Peyer's patch (tissue), 4 donors: ENCODE measurements around the gene MAPK1. TPM values are rescaled to one million over a fixed set of nuclear protein-coding genes. Genes with fewer than 3 reads are reported as not detected.

ENCODE experiments used
- DNase-seq, 3 donors: peaks; one replicate each; pipeline ENCODE4 v3.0.0-alpha.2; 2017 to 2019
- H3K27ac ChIP-seq, 4 donors: fragments of 200-600 bp; sonication (generic); one replicate each; pipeline ENCODE4 v1.5.1; 2016 to 2019
- H3K27me3 ChIP-seq, 2 donors: fragments of 200-600 bp; sonication (generic); one replicate each; pipeline ENCODE4 v1.5.1; 2019
- H3K36me3 ChIP-seq, 3 donors: fragments of 200-600 bp; sonication (generic); one replicate each; pipeline ENCODE4 v1.5.1; 2016 to 2019
- H3K4me1 ChIP-seq, 4 donors: fragments of 200-600 bp; sonication (generic); one replicate each; pipeline ENCODE4 v1.5.1; 2016 to 2019
- H3K4me3 ChIP-seq, 4 donors: fragments of 200-600 bp; sonication (generic); 1 replicate in 3 of 4; 2 replicates in 1 of 4; pipeline ENCODE4 v1.5.1; 2016 to 2019; ENCODE audit warnings: mild to moderate bottlenecking in 1 of 4
- H3K9me3 ChIP-seq, 4 donors: fragments of 200-600 bp; sonication (generic); one replicate each; pipeline ENCODE4 v1.5.1; 2016 to 2019; ENCODE audit warnings: mild to moderate bottlenecking in 1 of 4
- POLR2A ChIP-seq, 2 donors: fragments of 450-650 bp; IDR thresholded peaks; one replicate each; pipeline ENCODE4 v1.5.1; 2017; ENCODE audit warnings: antibody characterized with exemption in 2 of 2, mild to moderate bottlenecking in 2 of 2, moderate library complexity in 2 of 2
- total RNA-seq, 4 donors: library from RNA; depleted of rRNA; stranded (reverse); fragments of >200 nt; gene quantifications; one replicate each; pipeline ENCODE4 v1.1.0, GENCODE V29; 2016
- TF ChIP-seq, protein P1 (sequence below), 6 experiments: fragments of 450-650 bp in 4 of 6; fragments of 200-600 bp in 2 of 6; sonication (generic) in 1 of 6; IDR thresholded peaks; one replicate each; pipeline ENCODE4 v1.5.1; 2017 to 2019; ENCODE audit warnings: antibody characterized with exemption in 6 of 6, mild to moderate bottlenecking in 3 of 6, moderate library complexity in 1 of 6

Gene MAPK1
- total RNA-seq, 4 donors from 2014 or later: 38.9 to 49.5 (median 43.2) TPM

DNA sequence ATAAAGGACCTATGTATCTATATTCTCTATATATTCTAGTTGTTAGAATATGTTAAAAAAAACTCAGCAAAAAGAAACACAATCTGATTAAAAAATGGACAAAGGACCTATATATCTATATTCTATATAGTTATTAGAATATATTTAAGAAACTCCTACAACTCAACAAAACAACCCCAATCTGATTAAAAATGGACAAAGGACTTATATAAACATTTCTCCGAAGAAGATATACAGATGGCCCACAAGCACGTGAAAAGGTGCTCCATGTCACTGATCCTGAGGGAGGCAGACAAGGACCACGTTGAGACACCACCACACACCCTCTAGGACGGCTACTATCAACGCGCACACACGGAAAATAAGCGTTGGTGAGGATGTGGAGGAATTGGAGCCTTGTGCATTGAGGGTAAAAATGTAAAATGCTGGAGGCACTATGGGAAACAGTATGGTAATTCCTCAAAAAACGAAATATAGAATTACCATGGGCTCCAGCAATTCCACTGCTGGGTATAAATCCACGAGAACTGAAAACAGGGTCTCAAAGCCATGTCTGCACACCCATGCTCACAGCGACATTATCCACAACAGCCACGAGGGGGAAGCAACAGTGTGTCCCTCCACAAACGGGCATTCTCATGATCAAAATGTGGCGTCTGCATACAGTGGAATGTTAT, 154.6 kb downstream of the MAPK1 start:
- H3K36me3 ChIP-seq: no peaks in the 10 kb centered on the region
- H3K9me3 ChIP-seq: no peaks in the 10 kb centered on the region
- H3K27ac ChIP-seq: no peak overlapping the region
- no peaks in the 10 kb centered on the region for H3K27me3 ChIP-seq
- peak; percentile 56 to 81 (median 69) for DNase-seq
- TF ChIP-seq, protein P1, sequence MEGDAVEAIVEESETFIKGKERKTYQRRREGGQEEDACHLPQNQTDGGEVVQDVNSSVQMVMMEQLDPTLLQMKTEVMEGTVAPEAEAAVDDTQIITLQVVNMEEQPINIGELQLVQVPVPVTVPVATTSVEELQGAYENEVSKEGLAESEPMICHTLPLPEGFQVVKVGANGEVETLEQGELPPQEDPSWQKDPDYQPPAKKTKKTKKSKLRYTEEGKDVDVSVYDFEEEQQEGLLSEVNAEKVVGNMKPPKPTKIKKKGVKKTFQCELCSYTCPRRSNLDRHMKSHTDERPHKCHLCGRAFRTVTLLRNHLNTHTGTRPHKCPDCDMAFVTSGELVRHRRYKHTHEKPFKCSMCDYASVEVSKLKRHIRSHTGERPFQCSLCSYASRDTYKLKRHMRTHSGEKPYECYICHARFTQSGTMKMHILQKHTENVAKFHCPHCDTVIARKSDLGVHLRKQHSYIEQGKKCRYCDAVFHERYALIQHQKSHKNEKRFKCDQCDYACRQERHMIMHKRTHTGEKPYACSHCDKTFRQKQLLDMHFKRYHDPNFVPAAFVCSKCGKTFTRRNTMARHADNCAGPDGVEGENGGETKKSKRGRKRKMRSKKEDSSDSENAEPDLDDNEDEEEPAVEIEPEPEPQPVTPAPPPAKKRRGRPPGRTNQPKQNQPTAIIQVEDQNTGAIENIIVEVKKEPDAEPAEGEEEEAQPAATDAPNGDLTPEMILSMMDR (IDR thresholded peaks at IDR 0.05): peak; percentile 59 to 81 (median 74)
- no peak for TF ChIP-seq POLR2A (IDR thresholded peaks at IDR 0.05)
- H3K4me3 ChIP-seq: no peak overlapping the region
- H3K4me1 ChIP-seq: peaks cover 0 to 1% (median 0%) of the 10 kb centered on the region in 4 donors

DNA sequence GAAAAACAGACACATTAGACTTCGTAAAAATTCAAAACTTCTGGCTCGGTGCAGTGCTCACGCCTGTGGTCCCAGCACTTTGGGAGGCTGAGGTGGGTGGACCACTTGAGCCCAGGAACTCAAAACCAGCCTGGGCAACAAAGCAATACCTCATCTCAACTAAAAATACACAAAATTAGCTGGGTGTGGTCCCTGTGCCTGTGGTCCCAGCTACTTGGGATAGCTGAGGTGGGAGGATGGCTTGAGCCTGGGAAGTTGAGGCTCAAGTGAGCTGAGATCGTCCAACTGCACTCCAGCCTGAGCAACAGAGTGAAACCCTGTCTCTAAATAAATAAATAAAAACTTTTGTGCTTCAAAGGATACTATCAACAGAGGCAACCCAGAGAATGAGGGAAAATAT, 155.6 kb downstream of the MAPK1 start:
- H3K4me3 ChIP-seq: no peak overlapping the region
- TF ChIP-seq, protein P1 (IDR thresholded peaks at IDR 0.05): no peak
- no peak for TF ChIP-seq POLR2A (IDR thresholded peaks at IDR 0.05)
- no peak overlapping the region for H3K27ac ChIP-seq
- peaks cover 0 to 7% (median 0%) of the 10 kb centered on the region in 4 donors for H3K4me1 ChIP-seq
- no peak for DNase-seq
- H3K27me3 ChIP-seq: no peaks in the 10 kb centered on the region
- H3K36me3 ChIP-seq: no peaks in the 10 kb centered on the region
- H3K9me3 ChIP-seq: no peaks in the 10 kb centered on the region

DNA sequence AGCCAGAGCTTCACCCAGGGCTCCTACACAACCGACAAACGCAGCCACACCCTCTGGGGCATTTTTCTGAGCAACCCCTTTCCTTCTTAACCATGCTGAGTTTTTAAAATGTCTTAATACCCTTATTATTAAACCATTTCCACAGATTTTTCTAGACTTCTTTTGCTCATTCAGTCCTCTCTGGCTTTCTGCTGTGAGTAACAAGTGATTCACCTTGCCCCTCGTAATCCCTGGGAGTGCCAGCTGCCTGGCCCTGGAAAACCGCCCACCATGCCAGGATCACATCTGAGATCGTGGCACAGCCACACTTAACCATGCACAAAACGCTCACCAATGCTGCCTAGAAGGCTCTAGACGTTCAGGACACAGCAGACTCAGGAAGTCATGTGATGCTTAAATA, 157.3 kb downstream of the MAPK1 start:
- Histone ChIP-seq H3K4me1 (peaks cover 0 to 7% (median 0%) of the 10 kb centered on the region in 4 donors), H3K36me3 (no peaks in the 10 kb centered on the region), H3K9me3 (no peaks in the 10 kb centered on the region), H3K27ac (no peak overlapping the region), H3K4me3 (no peak overlapping the region), H3K27me3 (no peaks in the 10 kb centered on the region)
- DNase-seq: no peak
- no peak for TF ChIP-seq POLR2A (IDR thresholded peaks at IDR 0.05)
- TF ChIP-seq, protein P1 (IDR thresholded peaks at IDR 0.05): no peak

DNA sequence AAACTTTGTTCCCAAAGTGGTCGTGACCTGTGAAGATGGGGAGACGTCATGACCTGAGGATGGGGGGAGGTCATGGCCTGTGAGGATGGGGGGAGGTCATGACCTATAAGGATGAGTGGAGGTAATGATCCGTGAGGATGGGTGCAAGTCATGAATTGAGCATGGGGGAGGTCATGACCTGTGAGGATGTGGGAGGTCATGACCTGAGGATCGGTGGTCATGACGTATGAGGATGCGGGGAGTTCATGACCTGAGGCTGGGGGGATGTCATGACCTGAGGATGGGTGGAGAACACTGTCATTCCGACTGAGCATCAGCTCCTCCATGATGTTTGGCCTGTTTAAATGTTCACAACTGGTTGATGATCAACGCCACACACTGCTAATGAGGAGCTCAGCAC, 157.8 kb downstream of the MAPK1 start:
- DNase-seq: no peak

DNA sequence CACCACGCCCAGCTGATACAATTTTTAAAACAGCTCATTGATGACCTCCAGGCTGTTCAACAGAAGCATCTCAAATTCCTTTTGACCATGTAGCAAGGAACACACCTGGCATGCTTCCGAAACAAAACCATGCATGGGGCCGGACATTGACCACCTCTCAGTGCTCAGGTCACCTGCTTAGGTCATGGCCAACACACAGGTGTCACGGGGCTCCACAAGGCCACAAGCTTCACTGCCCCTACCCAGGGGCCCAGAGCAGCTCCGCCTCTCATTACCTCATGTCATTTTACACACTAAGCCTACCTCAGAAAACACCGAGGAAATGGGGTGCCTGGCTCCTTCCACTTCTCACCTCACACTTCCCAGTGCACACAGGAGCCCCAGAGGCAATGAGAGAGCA, 158.5 kb downstream of the MAPK1 start:
- TF ChIP-seq POLR2A (IDR thresholded peaks at IDR 0.05): no peak
- TF ChIP-seq, protein P1 (IDR thresholded peaks at IDR 0.05): no peak
- no peaks in the 10 kb centered on the region for H3K36me3 ChIP-seq
- H3K27me3 ChIP-seq: no peaks in the 10 kb centered on the region
- H3K4me3 ChIP-seq: no peak overlapping the region
- H3K9me3 ChIP-seq: no peaks in the 10 kb centered on the region
- peaks cover 0 to 7% (median 0%) of the 10 kb centered on the region in 4 donors for H3K4me1 ChIP-seq
- no peak for DNase-seq
- H3K27ac ChIP-seq: no peak overlapping the region

More for the DNA sequence above, 157.8 kb downstream of the MAPK1 start:
- TF ChIP-seq, protein P1 (IDR thresholded peaks at IDR 0.05): no peak
- Histone ChIP-seq H3K4me3 (no peak overlapping the region), H3K27ac (no peak overlapping the region), H3K9me3 (no peaks in the 10 kb centered on the region), H3K4me1 (peaks cover 0 to 7% (median 0%) of the 10 kb centered on the region in 4 donors), H3K36me3 (no peaks in the 10 kb centered on the region), H3K27me3 (no peaks in the 10 kb centered on the region)
